K562 (cell line): ENCODE results near the gene INSR.

Experiments
- PHF21A ChIP-seq: fragments of 450-650 bp; IDR thresholded peaks from 2 replicates; pipeline ENCODE4 v1.6.1; 2017; ENCODE audit warnings: low read depth, borderline replicate concordance
- ZNF12 ChIP-seq: sonication (generic); formaldehyde crosslinking; IDR thresholded peaks from 2 replicates; pipeline ENCODE4 v1.4.0; 2020; ENCODE audit warnings: mild to moderate bottlenecking, missing genetic modification reagents
- TF ChIP-seq, protein P1 (sequence below): sonication (generic); formaldehyde crosslinking; IDR thresholded peaks from 2 replicates; pipeline ENCODE4 v1.8.0; 2022; ENCODE audit warnings: missing genetic modification reagents, mild to moderate bottlenecking, moderate library complexity, borderline replicate concordance
- TF ChIP-seq, protein P2 (sequence below): fragments of 450-650 bp; IDR thresholded peaks from 2 replicates; pipeline ENCODE4 v1.7.1; 2018; ENCODE audit warnings: mild to moderate bottlenecking, low read depth; ENCODE audit not compliant: partially characterized antibody

DNA sequence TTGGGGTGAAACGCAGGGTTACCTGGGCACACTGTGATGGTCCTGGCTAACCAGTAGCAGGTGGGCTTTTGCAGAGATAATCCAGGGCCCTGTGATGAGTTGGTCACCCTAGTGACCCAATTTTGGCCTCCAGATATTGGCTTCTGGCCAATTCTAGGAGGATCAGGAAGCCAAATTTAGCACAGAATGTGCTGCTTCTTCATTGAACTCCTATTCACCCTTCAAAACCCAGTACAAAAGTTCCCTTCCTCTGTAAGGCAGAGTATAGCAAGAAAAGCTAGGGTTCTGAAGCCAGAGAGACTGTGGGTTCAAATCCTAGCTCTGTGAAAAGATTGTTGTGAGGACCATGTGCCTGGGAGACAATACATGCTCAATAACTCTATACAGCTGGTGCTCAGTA, 70.8 kb downstream of the INSR start:
- TF ChIP-seq ZNF12 (CRISPR knock-in tag) (no peak), PHF21A (no peak)
- TF ChIP-seq, protein P1, sequence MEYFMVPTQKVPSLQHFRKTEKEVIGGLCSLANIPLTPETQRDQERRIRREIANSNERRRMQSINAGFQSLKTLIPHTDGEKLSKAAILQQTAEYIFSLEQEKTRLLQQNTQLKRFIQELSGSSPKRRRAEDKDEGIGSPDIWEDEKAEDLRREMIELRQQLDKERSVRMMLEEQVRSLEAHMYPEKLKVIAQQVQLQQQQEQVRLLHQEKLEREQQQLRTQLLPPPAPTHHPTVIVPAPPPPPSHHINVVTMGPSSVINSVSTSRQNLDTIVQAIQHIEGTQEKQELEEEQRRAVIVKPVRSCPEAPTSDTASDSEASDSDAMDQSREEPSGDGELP (CRISPR knock-in tag): no peak
- TF ChIP-seq, protein P2, sequence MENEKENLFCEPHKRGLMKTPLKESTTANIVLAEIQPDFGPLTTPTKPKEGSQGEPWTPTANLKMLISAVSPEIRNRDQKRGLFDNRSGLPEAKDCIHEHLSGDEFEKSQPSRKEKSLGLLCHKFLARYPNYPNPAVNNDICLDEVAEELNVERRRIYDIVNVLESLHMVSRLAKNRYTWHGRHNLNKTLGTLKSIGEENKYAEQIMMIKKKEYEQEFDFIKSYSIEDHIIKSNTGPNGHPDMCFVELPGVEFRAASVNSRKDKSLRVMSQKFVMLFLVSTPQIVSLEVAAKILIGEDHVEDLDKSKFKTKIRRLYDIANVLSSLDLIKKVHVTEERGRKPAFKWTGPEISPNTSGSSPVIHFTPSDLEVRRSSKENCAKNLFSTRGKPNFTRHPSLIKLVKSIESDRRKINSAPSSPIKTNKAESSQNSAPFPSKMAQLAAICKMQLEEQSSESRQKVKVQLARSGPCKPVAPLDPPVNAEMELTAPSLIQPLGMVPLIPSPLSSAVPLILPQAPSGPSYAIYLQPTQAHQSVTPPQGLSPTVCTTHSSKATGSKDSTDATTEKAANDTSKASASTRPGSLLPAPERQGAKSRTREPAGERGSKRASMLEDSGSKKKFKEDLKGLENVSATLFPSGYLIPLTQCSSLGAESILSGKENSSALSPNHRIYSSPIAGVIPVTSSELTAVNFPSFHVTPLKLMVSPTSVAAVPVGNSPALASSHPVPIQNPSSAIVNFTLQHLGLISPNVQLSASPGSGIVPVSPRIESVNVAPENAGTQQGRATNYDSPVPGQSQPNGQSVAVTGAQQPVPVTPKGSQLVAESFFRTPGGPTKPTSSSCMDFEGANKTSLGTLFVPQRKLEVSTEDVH: no peak
